ENCODE results near the gene RABGAP1L. TPM values are rescaled to one million over a fixed set of nuclear protein-coding genes. Genes with fewer than 3 reads are reported as not detected.
A peak's percentile ranks its signal among the peaks of the same experiment; 100 is the strongest.

Gene RABGAP1L
- total RNA-seq, result 27.7 and 29.8 TPM in 2 replicates

DNA sequence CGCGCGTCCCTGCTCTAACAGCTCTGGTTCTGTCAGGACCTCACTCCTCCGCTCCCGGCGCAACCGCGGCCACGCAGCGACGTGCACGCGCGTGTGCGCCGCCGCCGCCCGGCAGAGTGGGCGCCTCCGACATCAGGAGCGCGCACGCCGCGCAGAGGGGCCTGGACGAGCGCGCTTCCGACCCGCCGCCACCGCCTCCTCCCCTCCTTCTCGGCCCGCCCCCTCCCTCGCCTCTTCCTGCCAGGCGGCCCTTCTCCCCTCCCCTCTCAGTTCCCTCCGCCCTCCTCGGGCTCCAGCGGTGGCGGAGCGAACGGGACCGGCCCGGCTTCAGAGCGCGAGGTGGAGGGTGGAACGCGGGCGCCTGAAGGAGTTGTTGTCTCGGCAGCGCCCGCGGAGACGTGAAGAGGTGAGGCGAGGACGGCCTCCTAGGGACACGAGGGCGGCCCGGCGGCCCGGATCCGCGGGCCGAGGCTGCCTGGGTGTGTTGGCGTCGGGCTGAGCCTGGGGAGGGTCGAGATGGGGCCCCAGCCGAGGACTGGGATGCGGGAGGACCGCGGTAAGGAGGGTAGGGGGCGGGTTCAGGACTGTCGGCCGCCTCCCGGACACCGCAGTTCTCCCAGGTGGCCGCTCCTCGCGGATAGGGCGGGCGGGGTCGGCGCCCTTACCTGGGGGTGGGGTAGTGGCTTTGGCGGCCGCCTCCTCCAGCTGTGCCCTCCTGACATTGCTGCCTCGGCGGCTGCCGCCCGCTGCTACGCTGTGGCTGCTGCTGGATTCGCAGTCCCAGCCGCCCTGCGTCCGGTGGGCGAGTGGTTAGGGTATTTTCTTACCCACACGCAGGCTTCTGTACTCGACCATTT, at the start of gene RABGAP1L:
Gene RABGAP1L (plus strand): TSS at position 269 of the 857 bp plus-strand sequence.
- TF ChIP-seq, protein P1, sequence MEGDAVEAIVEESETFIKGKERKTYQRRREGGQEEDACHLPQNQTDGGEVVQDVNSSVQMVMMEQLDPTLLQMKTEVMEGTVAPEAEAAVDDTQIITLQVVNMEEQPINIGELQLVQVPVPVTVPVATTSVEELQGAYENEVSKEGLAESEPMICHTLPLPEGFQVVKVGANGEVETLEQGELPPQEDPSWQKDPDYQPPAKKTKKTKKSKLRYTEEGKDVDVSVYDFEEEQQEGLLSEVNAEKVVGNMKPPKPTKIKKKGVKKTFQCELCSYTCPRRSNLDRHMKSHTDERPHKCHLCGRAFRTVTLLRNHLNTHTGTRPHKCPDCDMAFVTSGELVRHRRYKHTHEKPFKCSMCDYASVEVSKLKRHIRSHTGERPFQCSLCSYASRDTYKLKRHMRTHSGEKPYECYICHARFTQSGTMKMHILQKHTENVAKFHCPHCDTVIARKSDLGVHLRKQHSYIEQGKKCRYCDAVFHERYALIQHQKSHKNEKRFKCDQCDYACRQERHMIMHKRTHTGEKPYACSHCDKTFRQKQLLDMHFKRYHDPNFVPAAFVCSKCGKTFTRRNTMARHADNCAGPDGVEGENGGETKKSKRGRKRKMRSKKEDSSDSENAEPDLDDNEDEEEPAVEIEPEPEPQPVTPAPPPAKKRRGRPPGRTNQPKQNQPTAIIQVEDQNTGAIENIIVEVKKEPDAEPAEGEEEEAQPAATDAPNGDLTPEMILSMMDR (IDR thresholded peaks at IDR 0.05; ENCODE audit: insufficient read depth, low read depth, low read length), result no peak
- DNase-seq (ENCODE audit: low read depth), result peak; percentile 94
- peak within 1 kb of the TSS; percentile 88 for H3K4me3 ChIP-seq (ENCODE audit: low read depth, low read length)

DNA sequence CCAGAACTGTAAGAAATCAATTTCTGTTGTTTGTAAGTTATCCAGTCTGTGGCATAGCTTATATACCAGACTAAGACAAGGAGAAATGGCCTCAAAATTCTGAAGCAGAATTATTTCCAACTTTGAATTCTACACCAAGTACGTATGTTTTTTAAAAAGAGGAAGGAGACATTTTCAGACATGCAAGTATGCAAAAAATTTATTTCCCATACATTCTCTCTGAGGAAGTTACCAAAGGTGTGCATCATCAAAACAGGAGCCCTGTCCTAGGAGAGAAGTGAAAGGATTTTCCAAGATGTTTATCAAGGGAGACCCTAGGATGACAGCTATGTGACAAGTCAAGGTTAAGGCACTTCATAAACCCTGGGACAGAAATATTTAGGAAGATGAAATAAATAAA, 49.3 kb upstream of the RABGAP1L start:
- no peak overlapping the region for H3K4me3 ChIP-seq (ENCODE audit: low read depth, low read length)
- TF ChIP-seq, protein P1 (IDR thresholded peaks at IDR 0.05; ENCODE audit: insufficient read depth, low read depth, low read length), result no peak
- DNase-seq (ENCODE audit: low read depth), result no peak

DNA sequence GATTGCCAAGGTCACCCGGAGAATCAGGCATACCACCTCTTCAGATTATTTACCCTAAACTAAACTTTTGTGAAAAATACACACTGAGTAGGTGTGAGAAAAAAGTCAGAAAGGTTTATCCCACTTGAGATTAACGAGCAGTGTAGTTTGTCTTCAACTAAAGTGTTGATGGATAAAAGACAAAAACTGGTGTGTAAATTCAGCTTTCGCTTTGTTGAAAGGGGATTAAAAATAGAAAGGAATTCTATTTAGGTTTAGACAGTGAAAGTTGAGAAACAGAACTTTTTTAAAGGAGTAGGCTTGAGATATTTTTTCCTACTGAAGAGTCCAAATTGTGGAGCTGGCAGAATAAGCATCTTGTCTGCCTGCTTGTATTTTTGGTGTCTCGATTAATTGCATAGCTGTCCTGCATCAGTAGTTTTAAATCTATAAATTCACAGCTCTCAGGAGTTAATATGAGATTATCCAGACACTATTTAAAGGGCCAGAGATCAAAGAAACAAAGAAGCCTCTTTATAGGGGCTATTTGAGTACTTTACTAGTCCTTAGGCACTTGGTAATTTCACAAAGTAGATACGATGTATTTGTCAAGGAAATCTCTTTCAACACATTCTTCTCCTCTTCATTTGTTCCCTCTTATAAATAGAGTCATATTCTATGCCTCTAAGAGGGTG, 46.7 kb upstream of the RABGAP1L start:
- DNase-seq (ENCODE audit: low read depth), result no peak
- TF ChIP-seq, protein P1 (IDR thresholded peaks at IDR 0.05; ENCODE audit: insufficient read depth, low read depth, low read length), result no peak
- no peak overlapping the region for H3K4me3 ChIP-seq (ENCODE audit: low read depth, low read length)

DNA sequence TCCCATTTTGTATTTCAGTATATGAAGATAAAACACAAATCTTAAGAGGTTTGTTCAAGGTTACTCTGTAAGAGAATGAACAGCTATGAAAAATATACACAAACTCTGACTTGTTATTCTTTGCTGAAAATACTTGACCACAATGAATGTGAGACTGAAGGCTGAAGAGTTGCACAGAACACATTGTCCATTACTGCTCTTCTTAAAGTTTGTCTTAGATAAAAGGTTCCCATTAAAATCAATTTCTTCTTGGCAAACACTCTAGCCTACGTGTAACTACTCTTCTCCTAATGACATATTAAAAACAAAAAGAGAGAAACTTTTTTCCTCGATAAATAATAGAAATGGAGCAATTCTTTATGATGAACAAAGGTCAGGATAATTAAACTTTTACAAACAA, 45.2 kb upstream of the RABGAP1L start:
- no peak for DNase-seq (ENCODE audit: low read depth)
- no peak overlapping the region for H3K4me3 ChIP-seq (ENCODE audit: low read depth, low read length)
- TF ChIP-seq, protein P1 (IDR thresholded peaks at IDR 0.05; ENCODE audit: insufficient read depth, low read depth, low read length), result no peak

DNA sequence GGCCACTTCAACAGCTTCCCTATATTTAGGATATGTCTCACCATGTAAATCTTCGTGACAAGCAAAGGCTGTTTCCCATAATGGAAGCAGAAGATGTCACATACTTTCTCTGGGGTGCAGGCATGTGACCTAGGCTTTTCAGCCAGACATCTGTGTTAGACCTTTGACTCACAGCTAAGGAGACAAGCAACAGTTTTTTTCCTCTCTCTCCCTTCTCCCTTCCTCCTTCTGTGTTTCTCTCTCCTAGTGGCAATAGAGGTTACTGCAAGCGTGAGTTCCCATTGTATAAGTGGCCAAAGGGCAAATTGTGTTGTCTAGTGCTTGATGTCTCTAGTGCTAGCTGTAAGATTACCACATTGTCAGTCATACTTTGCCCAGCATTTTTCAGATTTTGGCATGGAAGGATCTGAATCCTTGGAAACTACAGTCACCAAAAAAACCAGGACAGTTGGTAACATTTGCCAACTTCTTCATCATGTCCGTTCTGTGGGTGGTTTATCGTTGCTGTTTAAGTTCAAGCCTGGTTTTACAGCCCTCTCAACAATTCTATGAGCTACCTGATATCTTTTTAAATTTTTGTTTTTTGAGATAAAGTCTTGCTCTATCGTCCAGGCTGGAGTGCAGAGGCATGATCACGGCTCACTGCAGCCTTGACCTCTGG, 44.4 kb upstream of the RABGAP1L start:
- no peak overlapping the region for H3K4me3 ChIP-seq (ENCODE audit: low read depth, low read length)
- peak; percentile 51 for DNase-seq (ENCODE audit: low read depth)
- TF ChIP-seq, protein P1 (IDR thresholded peaks at IDR 0.05; ENCODE audit: insufficient read depth, low read depth, low read length), result peak; percentile 85

DNA sequence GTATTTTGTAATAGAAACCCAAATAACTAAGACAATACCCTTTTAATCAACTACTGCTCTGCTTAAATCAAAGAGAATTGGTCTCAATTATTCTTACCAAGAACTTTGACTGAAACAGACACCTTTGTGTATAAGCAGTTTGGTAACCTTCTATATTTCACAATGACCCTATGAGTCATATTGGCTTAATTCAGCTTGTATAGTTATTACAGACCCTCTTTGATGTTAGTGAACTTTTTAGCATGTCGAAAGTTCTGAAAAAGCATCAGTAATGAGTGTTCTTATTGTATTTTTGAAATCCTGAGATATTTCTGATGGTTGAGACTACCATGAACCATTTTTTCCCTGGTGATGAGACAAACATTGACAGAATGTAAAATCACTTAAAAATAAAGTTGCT, 43.3 kb upstream of the RABGAP1L start:
- DNase-seq (ENCODE audit: low read depth), result peak; percentile 36
- no peak overlapping the region for H3K4me3 ChIP-seq (ENCODE audit: low read depth, low read length)
- TF ChIP-seq, protein P1 (IDR thresholded peaks at IDR 0.05; ENCODE audit: insufficient read depth, low read depth, low read length), result no peak
